Left lung (tissue), 10 donors: ENCODE results near the gene HAPLN3. TPM values are rescaled to one million over a fixed set of nuclear protein-coding genes. Genes with fewer than 3 reads are reported as not detected.

ENCODE experiments used
- ATAC-seq: fragments of 200-7000 bp; cut with Tn5 transposase; one replicate; pipeline ENCODE4 v1.9.1; 2020; ENCODE audit warnings: moderate library complexity
- DNase-seq, 4 donors: peaks; one replicate each; pipeline ENCODE4 v3.0.0-alpha.2; 2013 to 2020
- H3K27ac ChIP-seq, 2 donors: fragments of 200-600 bp; sonication (generic) in 1 of 2; one replicate each; pipeline versions ENCODE4 v1.5.0 to v1.8.0; 2020 to 2021
- H3K27me3 ChIP-seq, 2 donors: fragments of 200-600 bp; sonication (generic) in 1 of 2; one replicate each; pipeline versions ENCODE4 v1.5.0 to v1.8.0; 2020 to 2021
- H3K36me3 ChIP-seq, 2 donors: fragments of 200-600 bp; sonication (generic) in 1 of 2; one replicate each; pipeline versions ENCODE4 v1.5.0 to v1.8.0; 2020 to 2021
- H3K4me1 ChIP-seq, 2 donors: fragments of 200-600 bp; one replicate each; pipeline ENCODE4 v1.8.0; 2021
- H3K4me3 ChIP-seq, 2 donors: fragments of 200-600 bp; sonication (generic) in 1 of 2; one replicate each; pipeline versions ENCODE4 v1.5.0 to v1.8.0; 2020 to 2021; ENCODE audit warnings: mild to moderate bottlenecking in 1 of 2
- H3K9me3 ChIP-seq, 2 donors: fragments of 200-600 bp; sonication (generic) in 1 of 2; one replicate each; pipeline versions ENCODE4 v1.5.0 to v1.8.0; 2020 to 2021
- CTCF ChIP-seq, 2 donors: fragments of 200-600 bp; sonication (generic) in 1 of 2; IDR thresholded peaks; one replicate each; pipeline versions ENCODE4 v1.5.0 to v1.8.0; 2021; ENCODE audit warnings: antibody characterized with exemption in 2 of 2
- intact Hi-C, 2 donors: fragments of 100-400 bp; cut with DNase I; formaldehyde crosslinking; loops; one replicate each; pipeline versions ENCODE4 v1.11.2 to v1.14.2; 2022
- polyA plus RNA-seq, 6 donors: library from polyadenylated mRNA; unstranded; fragments of 120-200 nt; gene quantifications; one replicate each; pipeline ENCODE4 v1.2.1, GENCODE V29; 2013; ENCODE audit not compliant: insufficient read length in 6 of 6
- total RNA-seq, 2 donors: library from RNA; stranded (reverse); fragmentation: NEBNext Ultra II Directional; extraction: Animal tissue kit (Norgen Biotek cat#: 25700); gene quantifications; one replicate each; pipeline ENCODE4 v1.2.1, GENCODE V29; 2021
- donor health status: DM: no; HTN: yes; CAD: no.
- donor health status: DM: no; HTN: no; CAD: no.

The HAPLN3 gene
- total and polyA plus RNA-seq, 8 donors = 2.4 to 10.6 (median 4.4) TPM

GRCh38 chr15:88881775-88882174, 13.6 kb downstream of the HAPLN3 start:
- H3K4me1 ChIP-seq = no peaks in the 10 kb centered on the region
- TF ChIP-seq CTCF (IDR thresholded peaks at IDR 0.05) = no peak
- intact Hi-C loops = no loop called here
- no peaks in the 10 kb centered on the region for H3K9me3 ChIP-seq
- H3K27ac ChIP-seq = no peak overlapping the region
- H3K4me3 ChIP-seq = no peak overlapping the region
- ATAC-seq (no peak), DNase-seq (no peak)
- peaks cover 0 to 15% of the 10 kb centered on the region in 2 donors for H3K36me3 ChIP-seq
- H3K27me3 ChIP-seq = no peaks in the 10 kb centered on the region

GRCh38 chr15:88880944-88881740, 14.2 kb downstream of the HAPLN3 start:
- no peaks in the 10 kb centered on the region for H3K4me1 ChIP-seq
- no peak overlapping the region for H3K27ac ChIP-seq
- intact Hi-C loops = no loop called here
- H3K27me3 ChIP-seq = no peaks in the 10 kb centered on the region
- peaks cover 0 to 11% of the 10 kb centered on the region in 2 donors for H3K36me3 ChIP-seq
- H3K4me3 ChIP-seq = no peak overlapping the region
- DNase-seq (no peak), ATAC-seq (no peak)
- no peak for TF ChIP-seq CTCF (IDR thresholded peaks at IDR 0.05)
- no peaks in the 10 kb centered on the region for H3K9me3 ChIP-seq

GRCh38 chr15:88878720-88879184, 16.6 kb downstream of the HAPLN3 start:
- H3K27ac ChIP-seq = no peak overlapping the region
- H3K36me3 ChIP-seq = peaks cover 0 to 7% of the 10 kb centered on the region in 2 donors
- ATAC-seq = peak; percentile 79
- peak in 2 of 4 donors; percentile 26 to 79 for DNase-seq
- intact Hi-C loops = no loop called here
- H3K4me1 ChIP-seq = no peaks in the 10 kb centered on the region
- no peak overlapping the region for H3K4me3 ChIP-seq
- H3K27me3 ChIP-seq = peaks cover 0 to 4% of the 10 kb centered on the region in 2 donors
- peak; percentile 50 to 52 for TF ChIP-seq CTCF (IDR thresholded peaks at IDR 0.05)
- no peaks in the 10 kb centered on the region for H3K9me3 ChIP-seq

- ATAC-seq (no peak), DNase-seq (peak in 1 of 4 donors; percentile 62)
- H3K27me3 ChIP-seq = peaks cover 0 to 12% of the 10 kb centered on the region in 2 donors
- H3K27ac ChIP-seq = no peak overlapping the region
- no peaks in the 10 kb centered on the region for H3K4me1 ChIP-seq
- H3K36me3 ChIP-seq = peaks cover 0 to 7% of the 10 kb centered on the region in 2 donors
- intact Hi-C loops = no loop called here
- TF ChIP-seq CTCF (IDR thresholded peaks at IDR 0.05) = no peak
- H3K9me3 ChIP-seq = no peaks in the 10 kb centered on the region
- no peak overlapping the region for H3K4me3 ChIP-seq
Observed at GRCh38 chr15:88877906-88878305, 17.4 kb downstream of the HAPLN3 start.

- peaks cover 0 to 12% of the 10 kb centered on the region in 2 donors for H3K27me3 ChIP-seq
- H3K9me3 ChIP-seq = no peaks in the 10 kb centered on the region
- H3K4me1 ChIP-seq = no peaks in the 10 kb centered on the region
- peaks cover 0 to 7% of the 10 kb centered on the region in 2 donors for H3K36me3 ChIP-seq
- intact Hi-C loops = no loop called here
- DNase-seq (peak in 1 of 4 donors; percentile 67), ATAC-seq (no peak)
- no peak for TF ChIP-seq CTCF (IDR thresholded peaks at IDR 0.05)
- no peak overlapping the region for H3K27ac ChIP-seq
- H3K4me3 ChIP-seq = no peak overlapping the region
Observed at GRCh38 chr15:88877415-88877814, 17.9 kb downstream of the HAPLN3 start.
